HCT116 (cell line): ENCODE data around the gene NELL1. TPM values are rescaled to one million over a fixed set of nuclear protein-coding genes. Genes with fewer than 3 reads are reported as not detected.

Experiments used
- ATAC-seq: fragments of 200-7000 bp; cut with Tn5 transposase; 2 replicates; pipeline ENCODE4 v1.9.1; 2020; ENCODE audit warnings: mild to moderate bottlenecking, moderate library complexity
- BruUV-seq: library from RNA; stranded (reverse); fragments of 400-500 nt; replicated peaks from 2 replicates; lab custom pipeline; 2021; lab: Mats Ljungman, UMichigan
- CTCF ChIA-PET: fragments of 300-600 bp; sonication (Branson Sonifier 250); formaldehyde crosslinking; loops from one replicate; lab custom pipeline; 2021; ENCODE audit warnings: antibody characterized with exemption; lab: Charles Lee
- POLR2A ChIA-PET: fragments of 300-600, 350-600 bp; sonication (Branson Sonifier 250); formaldehyde crosslinking; loops from one replicate; lab custom pipeline; 2021; ENCODE audit warnings: antibody characterized with exemption; lab: Charles Lee
- RAD21 ChIA-PET, 2 experiments: fragments of 300-600 bp; sonication (Branson Sonifier 250); formaldehyde crosslinking; loops; one replicate each; lab custom pipeline; 2023; ENCODE audit warnings: low total read pairs in 2 of 2; ENCODE audit not compliant: uncharacterized antibody in 2 of 2, unreplicated experiment in 2 of 2, low non-redundant PET in 1 of 2; lab: Charles Lee
- DNase-seq: peaks from one replicate; pipeline ENCODE4 v3.0.0-alpha.2; 2010; ENCODE audit warnings: low read depth, low spot score
- H2AFZ ChIP-seq: fragments of 200-600 bp; shearing (Covaris generic), sonication (generic); 2 replicates; pipeline ENCODE4 v1.6.1; 2017; ENCODE audit warnings: low read depth, mixed run types, mixed read lengths, antibody characterized with exemption, low read length; ENCODE audit not compliant: poor library complexity, severe bottlenecking
- H3K27ac ChIP-seq: 2 replicates; pipeline ENCODE4 v1.5.1; 2012; ENCODE audit warnings: low read depth, low read length
- H3K27me3 ChIP-seq: fragments of 200-600 bp; sonication (generic); 2 replicates; pipeline ENCODE4 v1.6.1; 2016; ENCODE audit warnings: mixed run types, low read length, mixed read lengths; ENCODE audit not compliant: insufficient read depth
- H3K36me3 ChIP-seq, 2 experiments: fragments of 200-500 bp in 1 of 2; fragments of 200-600 bp in 1 of 2; sonication (Bioruptor generic) in 1 of 2; sonication (generic) in 1 of 2; 2 replicates each; pipeline versions ENCODE4 v1.5.1 to v1.6.1; 2014 to 2016; ENCODE audit warnings: low read length in 2 of 2, inconsistent platforms in 1 of 2, mixed read lengths in 1 of 2, mixed run types in 1 of 2; ENCODE audit not compliant: insufficient read depth in 2 of 2, control insufficient read depth in 1 of 2
- H3K4me1 ChIP-seq, 2 experiments: fragments of 200-600 bp in 1 of 2; sonication (generic) in 1 of 2; 2 replicates each; pipeline versions ENCODE4 v1.5.1 to v1.6.1; 2012 to 2017; ENCODE audit warnings: low read length in 2 of 2, inconsistent platforms in 1 of 2, mild to moderate bottlenecking in 1 of 2, mixed read lengths in 1 of 2, mixed run types in 1 of 2, moderate library complexity in 1 of 2; ENCODE audit not compliant: insufficient read depth in 2 of 2, control insufficient read depth in 1 of 2
- H3K4me2 ChIP-seq: fragments of 200-600 bp; sonication (generic); 2 replicates; pipeline ENCODE4 v1.6.1; 2017; ENCODE audit warnings: mixed run types, low read length, mixed read lengths
- H3K4me3 ChIP-seq, 2 experiments: fragments of 200-600 bp in 1 of 2; sonication (generic) in 1 of 2; replicated peaks in 1 of 2; 2 replicates each; pipeline ENCODE4 v1.5.1; 2011 to 2016; ENCODE audit warnings: low read length in 2 of 2, control low read depth in 1 of 2, low read depth in 1 of 2, mild to moderate bottlenecking in 1 of 2, mixed read lengths in 1 of 2, mixed run types in 1 of 2
- H3K79me2 ChIP-seq: fragments of 200-600 bp; sonication (generic); 2 replicates; pipeline ENCODE4 v1.6.1; 2017; ENCODE audit warnings: mild to moderate bottlenecking, mixed run types, low read length, moderate library complexity, mixed read lengths; ENCODE audit not compliant: insufficient read depth
- H3K9ac ChIP-seq: fragments of 200-600 bp; sonication (generic); 2 replicates; pipeline ENCODE4 v1.6.1; 2016; ENCODE audit warnings: low read length, mixed read lengths
- H3K9me2 ChIP-seq: fragments of 200-600 bp; sonication (generic), shearing (Covaris generic); 2 replicates; pipeline ENCODE4 v1.6.1; 2017; ENCODE audit warnings: mixed run types, mild to moderate bottlenecking, moderate library complexity; ENCODE audit not compliant: insufficient read depth
- H3K9me3 ChIP-seq, 2 experiments: fragments of 200-500 bp in 1 of 2; fragments of 200-600 bp in 1 of 2; sonication (Bioruptor generic) in 1 of 2; sonication (generic) in 1 of 2; 2 replicates each; pipeline ENCODE4 v1.6.1; 2014 to 2017; ENCODE audit warnings: low read length in 2 of 2, mixed read lengths in 2 of 2, inconsistent platforms in 1 of 2, low read depth in 1 of 2, mild to moderate bottlenecking in 1 of 2, mixed run types in 1 of 2, moderate library complexity in 1 of 2; ENCODE audit not compliant: control insufficient read depth in 1 of 2, insufficient read depth in 1 of 2
- H4K20me1 ChIP-seq: fragments of 200-600 bp; sonication (generic), shearing (Covaris generic); 2 replicates; pipeline ENCODE4 v1.6.1; 2017; ENCODE audit warnings: mixed run types, mild to moderate bottlenecking, moderate library complexity; ENCODE audit not compliant: insufficient read depth
- CTCF ChIP-seq, 3 experiments: fragments of 200-600 bp in 1 of 3; sonication (generic) in 1 of 3; IDR thresholded peaks in 2 of 3; conservative IDR thresholded peaks in 1 of 3; 2 replicates each; pipeline ENCODE4 v1.5.1; 2012 to 2017; ENCODE audit warnings: low read depth in 2 of 3, low read length in 2 of 3, antibody characterized with exemption in 1 of 3, borderline replicate concordance in 1 of 3, control low read depth in 1 of 3, mild to moderate bottlenecking in 1 of 3, mixed read lengths in 1 of 3, mixed run types in 1 of 3, moderate library complexity in 1 of 3; ENCODE audit not compliant: insufficient read depth in 1 of 3
- EGR1 ChIP-seq: IDR thresholded peaks from 2 replicates; pipeline ENCODE4 v1.6.1; 2012; ENCODE audit warnings: low read depth
- ELF1 ChIP-seq: IDR thresholded peaks from 2 replicates; pipeline ENCODE4 v1.6.1; 2012; ENCODE audit warnings: low read depth, borderline replicate concordance
- EZH2 ChIP-seq: fragments of 200-600 bp; sonication (generic); IDR thresholded peaks from 2 replicates; pipeline ENCODE4 v1.6.1; 2017; ENCODE audit warnings: antibody characterized with exemption, mixed run types
- FOSL1 ChIP-seq: IDR thresholded peaks from 2 replicates; pipeline ENCODE4 v1.6.1; 2012; ENCODE audit warnings: low read depth
- JUND ChIP-seq: IDR thresholded peaks from 2 replicates; pipeline ENCODE4 v1.6.1; 2012
- MAX ChIP-seq: IDR thresholded peaks from 2 replicates; pipeline ENCODE4 v1.6.1; 2012
- POLR2A ChIP-seq: IDR thresholded peaks from 2 replicates; pipeline ENCODE4 v1.7.0; 2011; ENCODE audit warnings: borderline replicate concordance; ENCODE audit not compliant: insufficient read depth, insufficient read length; ENCODE audit errors: extremely low read depth
- REST ChIP-seq: IDR thresholded peaks from 2 replicates; pipeline ENCODE4 v1.6.1; 2012; ENCODE audit warnings: low read depth
- SIN3A ChIP-seq: IDR thresholded peaks from 2 replicates; pipeline ENCODE4 v1.6.1; 2012; ENCODE audit warnings: low read depth
- TCF7L2 ChIP-seq: IDR thresholded peaks from 2 replicates; pipeline ENCODE4 v1.7.0; 2011; ENCODE audit warnings: borderline replicate concordance, inconsistent platforms; ENCODE audit not compliant: insufficient read depth, insufficient read length; ENCODE audit errors: extremely low read depth
- ZBTB33 ChIP-seq: IDR thresholded peaks from 2 replicates; pipeline ENCODE4 v1.6.1; 2011; ENCODE audit warnings: mild to moderate bottlenecking, low read length, moderate library complexity; ENCODE audit not compliant: insufficient replicate concordance; ENCODE audit errors: extremely low read depth
- ZNF274 ChIP-seq: fragments of 200-500 bp; sonication (Bioruptor generic); IDR thresholded peaks from 2 replicates; pipeline ENCODE4 v1.6.1; 2014; ENCODE audit warnings: mild to moderate bottlenecking, low read depth, low read length, inconsistent platforms
- intact Hi-C: fragments of 100-400 bp; cut with micrococcal nuclease; formaldehyde crosslinking; loops from 2 replicates; pipeline ENCODE4 v1.10.0; 2022
- total RNA-seq: library from RNA; stranded (reverse); gene quantifications from one replicate; pipeline ENCODE4 v1.2.1, GENCODE V29; 2021; ENCODE audit not compliant: unreplicated experiment

NELL1 gene
- total RNA-seq, 1 experiment from 2014 or later = not detected

GRCh38 chr11:20840341-20840740 lies 171.0 kb downstream of the NELL1 start:
- Histone ChIP-seq H2AFZ (no peak overlapping the region), H3K9me2 (no peaks in the 10 kb centered on the region), H3K27me3 (no peaks in the 10 kb centered on the region), H3K36me3 (no peaks in the 10 kb centered on the region), H3K9ac (no peak overlapping the region), H3K27ac (no peak overlapping the region), H3K4me3 (no peak overlapping the region), H3K9me3 (peaks cover 0 to 13% of the 10 kb centered on the region in 2 experiments; a peak in 1 of 4 replicates), H3K79me2 (no peaks in the 10 kb centered on the region), H3K4me1 (no peaks in the 10 kb centered on the region)
- ChIA-PET POLR2A (no interaction called here), CTCF (no interaction called here), RAD21 (no interaction called here)
- no peak for ATAC-seq
- no peak for DNase-seq
- BruUV-seq = no TSS peak
- TF ChIP-seq POLR2A (no peak), ELF1 (no peak), JUND (no peak), EZH2 (no peak), FOSL1 (no peak), CTCF (IDR thresholded peaks at IDR 0.05 in 2 of 3, conservative IDR thresholded peaks at IDR 0.05 in 1 of 3; ENCODE audit: borderline replicate concordance in 1 of 3, insufficient read depth in 1 of 3, low read depth in 2 of 3, low read length in 2 of 3) (no peak)
- TF ChIP-seq, all 23 proteins: peak for 0
- intact Hi-C loops = no loop called here
- no peaks in the 10 kb centered on the region for H4K20me1 ChIP-seq
- H3K4me2 ChIP-seq = no peak overlapping the region

GRCh38 chr11:20844216-20844615 lies 174.8 kb downstream of the NELL1 start:
- Histone ChIP-seq H3K36me3 (no peaks in the 10 kb centered on the region), H3K9me3 (peaks cover 0 to 12% of the 10 kb centered on the region in 2 experiments; a peak in 1 of 4 replicates), H3K79me2 (no peaks in the 10 kb centered on the region), H3K4me2 (no peak overlapping the region), H3K27ac (no peak overlapping the region), H3K9ac (no peak overlapping the region), H4K20me1 (no peaks in the 10 kb centered on the region), H3K4me3 (no peak overlapping the region), H3K4me1 (no peaks in the 10 kb centered on the region), H3K27me3 (no peaks in the 10 kb centered on the region), H3K9me2 (no peaks in the 10 kb centered on the region), H2AFZ (no peak overlapping the region)
- no TSS peak for BruUV-seq
- POLR2A ChIA-PET = no interaction called here
- intact Hi-C loops = no loop called here
- RAD21 ChIA-PET = no interaction called here
- ATAC-seq (no peak), DNase-seq (no peak)
- CTCF ChIA-PET = no interaction called here
- no peak for TF ChIP-seq REST
- TF ChIP-seq ZBTB33 = no peak
- no peak for TF ChIP-seq SIN3A
- no peak for TF ChIP-seq EGR1
- TF ChIP-seq FOSL1 = no peak
- no peak for TF ChIP-seq TCF7L2
- TF ChIP-seq ZNF274 = no peak
- TF ChIP-seq EZH2 = no peak
- TF ChIP-seq MAX = no peak
